GM04504 (cell line): ENCODE measurements around the gene TKT.
A peak's percentile ranks its signal among the peaks of the same experiment; 100 is the strongest.

Experiments used
- DNase-seq: peaks from one replicate; pipeline ENCODE4 v3.0.0-alpha.2; 2012; ENCODE audit warnings: low read depth

Gene TKT

DNA sequence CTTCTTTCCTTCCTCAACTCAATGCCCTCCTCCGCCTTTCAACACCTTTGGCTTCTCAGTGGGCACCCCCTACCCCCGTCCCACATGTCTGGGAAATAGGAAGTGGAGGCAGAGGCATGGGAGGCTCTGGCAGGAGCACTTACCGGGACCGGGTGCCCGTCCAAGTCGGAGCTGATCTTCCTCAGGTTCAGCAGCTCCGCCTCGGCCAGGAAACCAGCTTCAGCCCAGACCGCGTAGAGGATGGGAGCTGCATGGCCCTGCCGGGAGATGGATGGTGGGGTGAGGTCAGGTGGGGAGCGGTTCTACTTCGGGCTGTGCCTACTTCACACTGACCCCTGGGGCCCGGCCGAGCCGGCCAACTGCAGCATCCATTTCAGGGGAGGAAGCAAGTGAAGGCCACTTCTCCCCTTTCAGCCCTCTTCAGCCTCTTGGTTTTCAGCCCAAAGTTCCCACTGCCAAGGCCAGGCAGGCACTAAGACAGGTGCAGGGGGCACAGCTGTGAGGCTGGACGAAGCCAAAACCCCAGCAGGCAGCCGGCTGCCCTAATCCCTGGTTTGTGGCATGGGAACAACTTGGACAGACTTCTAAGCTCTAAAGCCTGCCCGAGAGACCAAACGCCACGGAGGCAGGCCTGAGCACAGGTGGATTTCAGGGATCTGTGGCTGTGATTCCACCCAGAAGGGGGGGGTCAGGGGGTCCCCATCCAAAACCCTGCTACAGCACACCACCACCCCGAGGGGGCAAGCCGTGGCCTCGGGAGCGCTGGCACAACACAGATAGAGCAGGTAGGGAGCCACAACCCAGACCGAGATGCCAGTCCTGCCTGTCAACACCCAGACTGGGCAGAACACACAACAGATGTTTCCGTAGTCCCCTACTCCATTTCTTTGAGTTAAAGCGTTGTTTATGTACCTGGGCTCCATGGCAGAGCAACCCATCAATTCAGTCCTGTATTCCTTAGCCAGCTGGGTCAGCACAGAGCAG lies 14.5 kb downstream of the TKT start:
- DNase-seq: no peak

DNA sequence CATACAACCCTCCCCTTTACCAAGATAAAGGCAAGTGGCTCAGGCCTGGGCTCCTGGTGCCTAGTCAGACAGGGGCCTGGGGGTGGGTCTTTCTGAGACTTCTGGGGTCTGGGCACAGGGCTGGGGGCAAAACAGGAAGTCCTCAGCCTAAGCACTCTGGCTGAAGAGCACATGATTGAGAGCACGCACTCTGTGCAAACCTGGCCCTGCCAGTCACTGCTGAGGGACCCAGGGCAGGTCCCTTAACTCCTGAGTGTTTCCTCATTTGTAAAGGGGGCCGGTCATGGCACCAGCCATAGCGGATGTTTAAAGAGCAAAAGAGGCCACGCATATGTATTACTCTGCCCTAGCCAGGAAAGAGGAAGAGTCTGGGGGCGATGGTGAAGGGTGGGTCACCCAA lies 16.0 kb downstream of the TKT start:
- no peak for DNase-seq

DNA sequence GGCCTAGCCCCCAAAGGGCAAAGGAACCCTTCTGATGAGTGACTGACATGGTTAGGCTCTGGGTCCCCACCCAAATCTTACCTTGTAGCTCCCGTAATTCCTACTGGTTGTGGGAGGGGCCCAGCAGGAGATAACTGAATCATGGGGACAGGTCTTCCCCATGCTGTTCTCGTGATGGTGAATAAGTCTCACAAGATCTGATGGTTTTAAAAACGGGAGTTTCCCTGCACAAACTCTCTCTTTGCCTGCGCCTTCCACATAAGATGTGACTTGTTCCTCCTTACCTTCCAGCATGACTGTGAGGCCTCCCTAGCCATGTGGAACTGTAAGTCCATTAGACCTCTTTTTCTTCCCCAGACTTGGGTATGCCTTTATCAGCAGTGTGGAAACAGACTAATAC lies 16.9 kb downstream of the TKT start:
- DNase-seq: no peak

DNA sequence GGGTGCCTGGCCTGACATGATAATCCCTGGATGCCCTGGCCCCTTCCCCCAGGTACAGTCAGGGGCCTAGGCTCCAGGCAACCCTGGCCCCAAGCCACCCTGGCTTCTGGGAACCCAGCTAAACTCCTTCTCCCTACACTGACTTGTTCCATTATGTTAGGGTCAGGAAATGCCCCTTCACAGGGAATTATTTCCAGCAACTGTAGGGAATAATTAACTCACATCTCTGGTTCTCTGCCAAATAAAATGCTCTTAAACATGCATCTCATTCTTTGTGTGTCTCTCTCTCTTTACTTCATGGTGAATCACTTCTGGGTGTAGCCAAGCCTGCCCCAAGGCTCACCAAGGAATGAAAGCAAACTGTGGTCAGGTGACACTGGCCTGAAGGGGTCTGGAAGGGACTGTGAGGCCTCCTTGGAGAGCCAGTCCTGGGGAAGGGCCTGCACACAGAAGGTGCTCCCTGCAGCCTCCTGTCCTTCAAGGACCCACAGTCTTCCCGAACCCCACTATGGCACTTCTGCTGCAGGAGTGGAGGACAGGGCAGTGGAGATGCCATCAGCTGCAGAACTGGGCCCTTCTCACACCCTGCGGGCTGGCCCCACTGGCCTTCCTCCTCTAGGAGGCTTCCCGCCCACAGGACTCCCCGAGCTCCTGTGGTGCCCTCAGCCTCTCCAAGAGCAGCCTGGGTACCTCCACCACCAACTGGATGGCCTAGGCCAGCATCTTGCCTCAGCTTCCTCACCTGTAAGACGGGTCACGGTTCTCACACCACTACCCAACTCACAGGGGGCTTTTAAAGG lies 17.6 kb downstream of the TKT start:
- peak; percentile 84 for DNase-seq

DNA sequence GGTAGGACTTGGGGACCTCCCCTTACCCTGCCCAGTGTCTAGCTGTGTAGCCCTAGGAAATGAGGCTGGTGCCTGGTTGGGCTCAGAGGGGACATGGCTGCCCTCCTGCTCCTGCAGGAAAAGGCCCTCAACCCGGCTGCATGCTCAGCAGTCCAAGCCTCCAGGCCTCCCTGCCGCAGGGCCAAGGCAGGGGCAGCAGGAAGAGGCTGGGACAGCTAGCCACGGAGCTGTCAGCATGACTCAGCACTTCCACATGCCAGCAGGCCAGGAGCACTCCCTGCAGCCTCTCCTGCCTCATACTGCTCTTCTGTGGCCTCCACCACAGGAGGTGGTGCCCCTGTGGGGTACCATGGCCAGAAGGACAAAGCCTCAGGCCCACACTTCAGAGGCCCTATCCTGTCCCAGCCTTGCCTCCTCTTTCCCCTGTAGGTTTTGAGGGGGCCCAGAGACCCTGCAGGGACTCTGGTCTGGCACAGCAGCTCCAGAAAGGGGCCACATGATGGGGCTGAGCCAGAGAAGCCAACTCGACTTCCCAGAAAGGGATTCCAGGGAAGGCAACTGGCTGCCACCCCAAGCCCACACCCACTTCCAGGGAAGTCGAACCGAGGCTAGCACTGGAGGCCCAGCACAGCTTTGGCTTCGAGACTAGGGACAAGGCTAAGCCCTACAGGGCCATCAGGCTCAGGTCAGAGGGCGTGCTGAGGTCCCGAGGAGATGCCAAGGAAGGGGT lies 19.5 kb downstream of the TKT start:
- peak; percentile 76 for DNase-seq

DNA sequence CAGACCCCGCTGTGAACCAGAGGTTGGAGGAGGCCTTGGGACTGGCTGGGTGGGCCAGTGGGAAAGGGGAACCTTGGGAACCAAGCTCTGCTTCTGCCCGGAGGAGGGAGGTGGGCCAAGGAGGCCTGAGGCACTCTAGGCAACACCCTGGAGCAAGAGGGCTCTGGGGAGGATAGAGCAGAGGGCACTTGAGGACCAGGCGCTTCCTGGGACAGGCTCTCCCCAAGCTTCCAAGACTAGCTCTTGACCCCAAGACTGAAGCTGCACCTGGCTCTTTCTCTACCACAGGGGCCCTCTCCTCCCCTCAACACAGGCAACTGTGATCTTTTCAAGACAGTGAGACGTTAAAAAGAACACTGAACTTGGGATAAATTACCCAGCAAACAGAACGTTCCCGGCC lies 20.3 kb downstream of the TKT start:
- DNase-seq: no peak

DNA sequence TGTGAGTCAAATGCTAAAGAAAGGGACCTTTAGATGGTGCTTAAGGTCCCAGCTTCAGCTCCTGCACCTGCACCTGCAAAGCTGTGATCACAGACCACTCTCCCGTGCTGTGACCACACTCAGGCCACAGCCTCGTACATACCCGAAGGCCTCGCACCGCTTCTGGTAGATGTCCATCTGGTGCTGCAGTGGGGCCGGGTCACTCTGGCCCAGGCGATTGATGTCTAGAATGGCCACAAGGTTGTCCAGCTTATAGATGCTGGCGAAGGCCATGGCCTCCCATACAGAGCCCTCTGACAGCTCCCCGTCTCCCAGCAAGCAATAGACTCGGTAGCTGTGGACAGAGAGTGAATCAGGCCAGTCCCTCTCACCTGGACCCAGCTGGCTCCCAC lies 21.0 kb downstream of the TKT start:
- DNase-seq: no peak

DNA sequence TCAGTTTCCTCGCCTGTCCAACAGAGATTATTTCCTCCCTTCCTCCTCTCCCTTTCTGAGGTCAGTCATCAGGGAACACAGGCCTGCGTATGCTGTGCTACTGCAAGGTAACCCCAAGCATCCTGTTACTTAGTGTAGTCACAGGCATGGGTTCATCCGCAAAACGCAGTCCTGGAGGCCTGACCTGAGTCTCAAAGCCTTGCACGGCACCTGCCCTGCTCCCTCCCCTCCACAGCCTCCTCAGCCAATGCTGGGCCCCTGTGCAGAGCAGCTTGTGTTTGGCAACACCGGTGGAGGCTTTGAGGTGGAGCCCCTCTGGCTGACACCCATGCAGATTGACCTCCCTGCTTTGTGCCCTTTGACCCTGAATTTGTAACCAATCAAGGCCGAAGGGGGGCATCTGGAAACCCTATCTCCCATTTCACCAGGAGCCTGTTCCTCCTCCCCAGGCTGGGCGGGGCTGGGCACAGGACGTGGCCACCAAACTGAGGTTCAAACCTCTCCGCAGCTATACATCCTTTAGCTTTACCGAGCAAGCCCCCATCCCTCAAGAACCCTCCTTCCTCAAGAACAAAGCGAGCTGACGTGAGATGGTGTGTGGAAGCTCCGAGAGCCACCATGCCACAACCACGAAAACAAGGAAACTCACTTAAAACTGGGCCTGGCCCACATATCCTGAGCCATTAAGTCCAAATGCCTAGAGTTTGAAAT lies 21.5 kb downstream of the TKT start:
- no peak for DNase-seq

DNA sequence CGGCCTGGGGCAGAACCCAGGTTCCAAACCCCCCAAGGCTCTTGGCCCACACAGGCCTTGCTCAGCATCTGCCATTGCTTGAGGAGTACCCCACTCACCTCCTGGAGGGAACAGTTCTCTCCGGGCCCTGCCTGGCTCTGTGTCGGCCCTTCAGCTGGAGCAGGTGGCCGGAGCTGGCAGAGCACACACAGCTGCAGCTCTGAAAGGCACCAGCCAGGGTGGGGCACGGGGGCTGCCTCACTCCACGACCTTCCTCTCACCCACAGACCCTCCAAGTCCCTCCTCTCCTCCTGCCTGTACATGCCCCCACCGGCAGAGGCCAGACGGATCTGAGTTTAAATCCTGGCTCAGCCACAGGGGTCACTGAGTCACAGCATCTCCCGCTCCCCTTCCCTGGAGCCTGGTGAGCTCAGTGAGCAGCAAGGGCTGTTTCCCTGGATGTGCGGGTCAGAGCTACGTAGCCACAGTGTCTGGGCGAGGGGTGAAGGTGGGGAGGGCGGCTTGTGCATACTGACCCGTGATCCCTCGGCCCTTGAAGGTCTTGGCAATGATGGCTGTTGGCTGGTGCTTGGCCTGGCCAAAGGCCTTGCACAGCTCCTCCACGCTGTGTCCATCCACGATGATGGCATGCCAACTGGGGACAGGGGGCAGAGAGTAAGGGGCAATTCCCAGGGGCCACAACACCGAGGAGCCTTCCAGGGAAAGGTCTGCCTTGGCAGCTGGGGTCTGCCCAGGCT lies 23.0 kb downstream of the TKT start:
- DNase-seq: no peak

DNA sequence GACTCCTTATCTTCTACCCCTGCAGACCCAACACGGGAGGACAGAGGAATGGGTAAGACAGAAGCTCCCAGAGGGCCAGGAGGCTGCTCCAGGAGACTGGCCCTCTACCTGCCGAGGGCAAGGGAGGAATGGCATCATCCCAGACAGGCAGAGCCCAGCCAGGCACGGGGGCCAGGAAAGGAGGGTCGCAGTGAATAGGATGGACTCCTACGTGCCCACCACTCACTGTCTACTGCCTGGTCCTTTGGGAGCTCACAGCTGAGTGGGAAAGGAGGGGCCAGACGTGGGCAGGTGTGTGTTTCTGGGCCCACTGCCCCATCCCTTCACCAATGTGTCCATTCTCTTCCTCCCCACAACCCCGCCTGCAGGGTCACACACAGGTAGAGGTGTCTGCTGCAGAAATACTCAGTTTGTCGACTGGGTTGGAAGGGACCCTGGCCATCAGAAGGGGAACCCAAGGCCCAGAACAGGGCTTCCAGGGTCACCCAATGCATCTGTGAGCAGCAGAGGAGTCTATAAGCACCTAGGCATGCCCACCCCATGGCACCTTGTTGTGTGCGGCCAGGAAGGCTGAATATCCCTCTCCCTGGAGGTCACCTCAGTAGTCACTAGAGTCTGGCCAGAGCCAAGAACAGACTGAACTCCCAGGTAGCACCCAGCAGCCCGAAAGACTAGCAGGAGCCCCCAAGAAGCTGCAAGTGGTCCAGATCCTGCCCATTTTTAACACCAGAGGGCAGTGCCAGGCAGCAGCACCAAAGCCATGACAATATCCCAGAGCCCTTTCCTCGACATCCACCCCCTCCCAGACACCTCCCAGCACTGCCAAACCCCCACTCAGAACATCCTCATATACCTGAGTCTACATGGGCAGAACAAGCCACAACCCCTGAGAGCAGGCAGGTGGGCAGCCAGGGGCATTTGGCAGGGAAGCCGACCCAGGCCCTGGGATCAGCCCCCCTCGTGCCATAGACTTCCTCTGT lies 24.0 kb downstream of the TKT start:
- no peak for DNase-seq

DNA sequence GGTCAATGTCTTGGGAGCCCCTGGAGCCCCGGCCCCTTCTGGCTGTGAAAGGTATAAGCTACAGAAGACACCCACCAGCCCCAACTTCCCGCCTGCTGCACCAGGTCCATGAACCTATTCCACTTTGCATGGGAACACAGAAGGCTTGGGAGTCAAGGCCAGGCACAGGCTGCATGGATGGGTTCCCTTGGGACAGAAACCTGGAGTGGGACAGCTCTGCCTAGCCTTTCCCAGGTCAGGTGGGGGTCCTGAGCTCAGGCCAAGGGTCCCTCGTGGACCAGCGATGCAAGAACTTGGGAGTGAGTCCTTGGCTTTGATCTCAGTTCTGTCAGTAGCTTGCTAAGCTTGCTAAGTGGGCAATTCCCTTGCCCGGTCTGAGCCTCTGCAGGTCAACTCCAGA lies 25.0 kb downstream of the TKT start:
- no peak for DNase-seq

DNA sequence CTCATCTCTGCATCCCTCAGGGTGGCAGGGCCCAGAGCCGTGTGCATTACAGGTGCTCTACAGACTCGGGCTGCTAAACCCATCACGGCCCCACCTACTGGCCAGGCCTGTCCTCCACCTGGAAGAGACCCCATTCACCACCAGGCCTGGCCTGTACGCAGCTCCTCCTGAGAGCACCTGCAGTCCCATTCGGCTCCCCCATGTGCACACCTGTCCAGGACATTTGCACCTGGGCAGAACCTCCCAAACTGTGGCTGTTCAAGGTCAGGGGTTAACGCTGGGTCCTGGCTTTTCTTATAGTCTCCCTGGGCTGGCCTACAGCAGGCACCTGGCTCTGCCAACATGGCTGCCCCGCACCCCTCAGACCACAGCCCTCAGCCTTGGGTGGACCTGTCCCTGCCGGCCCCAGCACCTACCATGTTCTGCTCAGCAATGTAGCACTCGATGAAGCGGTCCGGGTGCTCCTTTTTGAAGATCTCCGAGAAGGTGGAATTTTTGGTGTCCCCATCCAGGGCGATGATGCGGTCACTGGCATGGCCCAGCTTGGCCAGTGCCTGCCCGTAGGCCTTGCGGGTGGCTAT lies 25.7 kb downstream of the TKT start:
- no peak for DNase-seq

DNA sequence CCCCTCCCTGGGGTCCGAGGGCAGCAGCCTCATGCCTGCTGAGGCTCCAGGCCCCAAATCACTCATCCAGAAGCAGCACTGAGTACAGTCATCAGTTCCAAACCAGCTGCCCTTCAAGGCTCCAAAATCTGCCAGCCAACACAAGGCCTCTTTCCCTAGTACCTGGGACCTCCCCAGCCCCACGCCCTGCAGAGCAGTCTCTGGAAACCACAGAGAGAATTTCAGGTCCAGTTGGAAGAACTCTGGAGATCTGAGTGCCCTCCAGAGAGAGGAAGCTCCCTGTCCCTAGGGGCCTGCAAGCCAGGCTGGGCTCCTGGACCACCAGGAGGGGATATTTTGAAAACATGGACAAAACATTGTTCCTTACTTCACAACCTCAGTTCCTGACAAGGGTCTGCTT lies 26.2 kb downstream of the TKT start:
- DNase-seq: no peak

DNA sequence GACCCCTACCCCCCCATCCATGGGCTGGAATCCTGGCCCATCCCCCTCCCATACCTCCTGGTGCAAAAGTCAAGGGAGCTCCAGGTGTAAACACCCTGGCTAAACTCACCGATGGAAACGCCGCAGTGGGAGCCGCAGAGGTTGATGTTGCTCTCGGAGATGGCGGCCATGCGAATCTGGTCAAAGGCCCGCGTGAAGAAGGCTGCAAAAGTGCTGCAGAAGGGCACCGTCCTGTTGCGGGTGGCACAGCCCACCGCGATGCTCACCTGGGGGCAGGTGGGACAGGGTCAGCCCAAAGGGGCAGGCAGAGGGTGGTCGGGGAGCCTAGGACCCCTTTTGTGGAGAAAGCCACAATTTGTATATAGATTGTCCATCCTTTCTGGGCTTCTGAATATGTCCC lies 26.7 kb downstream of the TKT start:
- DNase-seq: no peak

DNA sequence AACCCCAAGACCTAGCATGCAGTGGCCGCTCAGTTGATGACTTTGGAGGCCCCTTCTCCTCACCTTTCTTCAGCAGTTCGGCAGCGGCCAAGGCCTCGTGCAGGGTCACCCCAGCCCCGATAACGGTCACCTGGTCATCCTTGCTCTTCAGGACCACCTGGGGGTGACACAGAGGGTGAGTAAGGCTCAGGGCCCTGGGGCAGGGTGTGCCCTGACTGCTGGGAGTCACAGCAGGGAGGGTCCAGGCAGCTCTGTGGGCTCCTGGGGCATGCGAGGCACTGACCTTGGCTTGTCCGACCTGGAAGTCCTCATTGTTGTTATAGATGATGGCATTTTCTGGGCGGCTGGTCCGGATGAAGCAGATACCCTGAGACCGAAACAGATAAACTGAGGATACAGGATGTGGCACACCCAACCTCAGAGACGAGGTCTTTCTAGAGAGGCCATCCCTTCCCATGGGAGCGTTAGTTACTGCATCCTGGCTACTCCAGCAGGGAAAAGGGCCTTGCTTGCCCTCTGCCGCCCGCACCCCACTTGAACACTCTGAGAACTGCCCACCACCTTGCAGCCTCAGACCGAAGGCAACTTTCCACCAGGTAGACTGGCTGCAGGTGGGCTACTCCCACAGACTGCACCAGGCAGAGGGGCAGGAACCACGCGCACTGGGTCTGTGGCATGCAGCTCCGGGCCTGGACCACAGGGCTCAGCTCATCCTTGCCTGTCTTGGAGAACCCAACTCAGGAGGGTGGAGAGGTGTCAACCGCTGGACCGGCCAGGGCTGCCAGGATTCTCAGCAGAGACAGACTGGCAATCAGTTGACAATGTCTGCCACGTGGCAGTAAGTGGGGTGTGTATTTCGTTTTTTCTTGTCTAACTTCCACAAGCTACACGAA lies 27.6 kb downstream of the TKT start:
- no peak for DNase-seq

DNA sequence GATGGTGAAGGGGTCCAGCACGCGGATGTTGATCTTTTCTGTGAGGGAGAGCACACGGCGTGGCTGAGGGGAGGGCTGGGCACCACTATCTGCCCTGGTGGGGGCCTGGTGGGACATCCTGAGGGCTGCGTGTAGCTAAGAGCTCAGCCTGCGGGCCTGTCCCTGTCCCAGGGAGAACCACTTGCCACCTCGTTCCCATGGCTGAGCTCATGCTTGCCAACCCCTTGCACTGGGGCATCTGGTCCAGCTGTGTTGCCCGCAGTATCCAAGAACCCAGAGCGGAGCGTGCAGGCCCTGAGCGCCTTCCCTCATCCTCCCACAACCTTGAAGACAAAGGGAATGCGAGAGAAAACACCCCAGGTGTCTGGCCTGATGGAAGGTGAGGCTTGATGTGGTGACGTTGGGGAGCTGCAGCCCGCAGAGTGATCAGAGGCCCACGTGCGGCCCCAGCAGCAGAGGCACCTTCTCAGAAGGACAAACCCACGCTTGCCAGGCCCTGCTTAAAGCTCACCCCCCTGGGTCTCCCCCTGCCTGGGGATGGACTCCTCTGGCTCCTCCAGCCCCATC lies 28.9 kb downstream of the TKT start:
- no peak for DNase-seq

DNA sequence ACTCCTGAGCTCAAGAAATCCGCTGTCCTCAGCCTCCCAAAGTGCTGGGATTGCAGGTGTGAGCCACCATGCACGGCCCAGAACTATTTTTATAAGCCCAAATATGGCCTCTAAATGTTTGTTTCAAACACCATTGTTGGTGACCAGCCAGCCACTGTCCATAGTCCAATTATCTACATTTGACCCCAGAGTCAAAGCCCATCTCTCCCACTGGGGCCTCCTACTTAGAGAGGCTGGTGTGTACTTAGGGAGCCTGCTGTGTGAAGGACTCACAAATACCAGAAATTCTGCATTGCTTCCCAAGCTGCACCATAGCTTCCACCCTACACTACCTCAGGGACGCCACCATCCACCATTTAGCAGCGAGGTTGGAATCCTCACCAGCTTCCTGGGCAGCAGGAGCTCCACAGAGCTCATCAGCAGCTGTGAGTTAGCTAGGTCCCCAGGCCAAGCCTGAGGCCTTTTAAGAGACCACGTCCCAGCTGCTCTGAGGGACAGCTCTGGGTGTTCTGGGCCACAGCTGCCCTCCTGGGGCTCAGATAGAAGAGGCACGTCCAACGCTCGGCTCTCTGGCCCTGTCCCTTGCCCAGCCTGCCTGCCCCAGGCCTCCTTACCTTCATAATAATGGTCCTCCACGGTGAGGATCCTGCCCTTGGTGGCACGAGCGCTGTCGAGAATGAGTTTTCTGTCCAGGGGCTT lies 29.5 kb downstream of the TKT start:
- DNase-seq: no peak

DNA sequence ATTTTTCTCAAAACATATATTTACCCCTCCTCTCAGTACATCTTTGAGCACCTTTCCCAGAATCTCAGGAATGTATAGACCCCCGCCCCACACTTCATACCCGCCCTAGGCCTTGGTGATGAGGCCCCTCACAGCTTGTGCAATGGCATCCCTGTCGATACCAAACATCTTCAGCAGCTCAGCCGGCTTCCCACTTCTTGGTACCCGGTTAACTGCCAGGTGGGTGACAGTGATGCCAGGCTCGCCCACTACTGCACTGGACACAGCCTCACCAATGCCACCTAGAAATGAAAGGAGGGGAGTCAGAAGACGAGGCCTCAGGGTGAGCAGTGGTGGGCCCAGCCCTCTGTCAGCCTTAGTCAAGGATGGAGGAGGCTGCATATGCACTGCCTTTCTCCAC lies 30.2 kb downstream of the TKT start:
- DNase-seq: no peak
